Endothelial cell of umbilical vein (primary cell): ENCODE data around the gene VPS41.

Experiments used
- CTCF ChIP-seq, 2 donors: IDR thresholded peaks; 1 replicate in 1 of 2; 2 replicates in 1 of 2; pipeline ENCODE4 v1.5.1; 2011; ENCODE audit warnings: low read length in 2 of 2, mild to moderate bottlenecking in 2 of 2, moderate library complexity in 2 of 2, control low read depth in 1 of 2, inconsistent platforms in 1 of 2, low read depth in 1 of 2; ENCODE audit not compliant: insufficient read depth in 1 of 2; ENCODE audit errors: extremely low read depth in 1 of 2
- EZH2 ChIP-seq: IDR thresholded peaks from 2 replicates; pipeline ENCODE4 v1.6.1; 2012; ENCODE audit warnings: borderline replicate concordance, low read depth, mild to moderate bottlenecking, moderate library complexity, low read length, inconsistent platforms; ENCODE audit not compliant: severe bottlenecking
- JUN ChIP-seq: IDR thresholded peaks from 2 replicates; pipeline ENCODE4 v1.6.1; 2011; ENCODE audit warnings: borderline replicate concordance, low read depth; ENCODE audit not compliant: insufficient read length, insufficient read depth
- MYC ChIP-seq: IDR thresholded peaks from one replicate; pipeline ENCODE4 v1.6.1; 2011; ENCODE audit warnings: mild to moderate bottlenecking, low read depth, low read length
- POLR2A ChIP-seq: IDR thresholded peaks from 2 replicates; pipeline ENCODE4 v1.6.1; 2012; ENCODE audit warnings: low read depth, mild to moderate bottlenecking, control low read depth, low read length
- POLR2AphosphoS5 ChIP-seq: IDR thresholded peaks from 2 replicates; pipeline ENCODE4 v1.6.1; 2012; ENCODE audit warnings: low read depth, mild to moderate bottlenecking, control low read depth, low read length, moderate library complexity; ENCODE audit not compliant: insufficient read depth

DNA sequence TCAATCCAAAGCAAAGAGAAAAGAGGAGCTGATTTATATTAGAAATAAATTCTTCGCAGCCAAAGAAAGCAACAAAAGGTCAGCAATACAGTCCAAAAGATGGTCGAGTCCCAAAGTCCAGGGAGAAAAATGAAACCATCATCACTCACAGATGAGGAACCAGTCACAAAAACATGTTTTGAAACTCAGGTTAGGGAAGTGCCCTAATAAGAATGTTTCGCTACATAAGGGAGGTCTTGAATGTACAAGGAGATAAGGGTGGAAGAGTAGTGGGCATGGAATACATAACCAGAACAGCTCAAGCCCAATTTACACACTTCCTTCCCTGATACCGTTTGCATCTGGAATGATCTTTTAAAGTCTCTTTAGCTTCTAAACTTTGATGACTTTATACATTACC lies 53.6 kb downstream of the VPS41 start:
- TF ChIP-seq CTCF (IDR thresholded peaks at IDR 0.05; ENCODE audit: extremely low read depth in 1 of 2, insufficient read depth in 1 of 2, low read depth in 1 of 2, low read length in 2 of 2) (no peak), POLR2A (no peak), POLR2AphosphoS5 (no peak), EZH2 (no peak), MYC (no peak), JUN (no peak)
